Hepatic stellate cell (primary cell): ENCODE results near the gene GALNT14.
A peak's percentile ranks its signal among the peaks of the same experiment; 100 is the strongest.
"Not testable (repeated sequence)": the region's sequence is repeated elsewhere in the genome, so short reads cannot be mapped to it uniquely, and the experiment has no call there.

Experiments used
- DNase-seq: peaks from one replicate; pipeline ENCODE4 v3.0.0; 2011; ENCODE audit warnings: low spot score

Gene GALNT14

GRCh38 chr2:31138037-31138962, at the start of gene GALNT14:
GALNT14 (minus strand) TSS chr2:31138440; CDS start chr2:31138086, 354 bp downstream.
- DNase-seq, result peak; percentile 55

GRCh38 chr2:31187166-31187565, 48.9 kb upstream of the GALNT14 start:
- no peak for DNase-seq

- not testable (repeated sequence) for DNase-seq
These were observed 45.7 kb upstream of the GALNT14 start for GRCh38 chr2:31183973-31184372.

- no peak for DNase-seq
These were observed 38.5 kb upstream of the GALNT14 start for GRCh38 chr2:31176742-31177141.

GRCh38 chr2:31171142-31171541, 32.9 kb upstream of the GALNT14 start:
- DNase-seq, result no peak

- DNase-seq, result peak; percentile 74
These were observed 31.9 kb upstream of the GALNT14 start for GRCh38 chr2:31170071-31170698.

- no peak for DNase-seq
These were observed 30.1 kb upstream of the GALNT14 start for GRCh38 chr2:31168291-31168690.

- DNase-seq, result no peak
These were observed 28.7 kb upstream of the GALNT14 start for GRCh38 chr2:31166925-31167324.

- DNase-seq, result no peak
These were observed 24.8 kb upstream of the GALNT14 start for GRCh38 chr2:31163011-31163539.

GRCh38 chr2:31161637-31162036, 23.4 kb upstream of the GALNT14 start:
- no peak for DNase-seq

- no peak for DNase-seq
These were observed 13.3 kb upstream of the GALNT14 start for GRCh38 chr2:31151501-31151900.

- no peak for DNase-seq
These were observed 12.0 kb upstream of the GALNT14 start for GRCh38 chr2:31150120-31150670.

GRCh38 chr2:31148514-31148913, 10.3 kb upstream of the GALNT14 start:
- no peak for DNase-seq

- no peak for DNase-seq
These were observed 9.4 kb upstream of the GALNT14 start for GRCh38 chr2:31147645-31148044.

GRCh38 chr2:31142110-31142509, 3.9 kb upstream of the GALNT14 start:
- no peak for DNase-seq

- DNase-seq, result no peak
These were observed 3.3 kb upstream of the GALNT14 start for GRCh38 chr2:31141443-31142085.

GRCh38 chr2:31140151-31140550, 1.9 kb upstream of the GALNT14 start:
- DNase-seq, result no peak

GRCh38 chr2:31139671-31140070, 1.4 kb upstream of the GALNT14 start:
- DNase-seq, result no peak

GRCh38 chr2:31137211-31138036, 816 bp downstream of the GALNT14 start:
- peak; percentile 16 for DNase-seq

- DNase-seq, result no peak
These were observed 1.5 kb downstream of the GALNT14 start for GRCh38 chr2:31136732-31137131.

GRCh38 chr2:31136000-31136399, 2.2 kb downstream of the GALNT14 start:
- no peak for DNase-seq
